Stimulated activated CD8-positive, alpha-beta memory T cell treated with anti-CD3 and anti-CD28 coated beads, Interleukin-4, amount 100 ng/mL, for 4 hours (primary cell): ENCODE results near the gene PBLD.
"Not testable (repeated sequence)": the region's sequence is repeated elsewhere in the genome, so short reads cannot be mapped to it uniquely, and the experiment has no call there.

Experiments used
- DNase-seq, 2 donors: peaks; one replicate each; pipeline ENCODE4 v3.0.0-alpha.2; 2020; ENCODE audit warnings: low read depth in 2 of 2, low spot score in 1 of 2

The PBLD gene

DNA sequence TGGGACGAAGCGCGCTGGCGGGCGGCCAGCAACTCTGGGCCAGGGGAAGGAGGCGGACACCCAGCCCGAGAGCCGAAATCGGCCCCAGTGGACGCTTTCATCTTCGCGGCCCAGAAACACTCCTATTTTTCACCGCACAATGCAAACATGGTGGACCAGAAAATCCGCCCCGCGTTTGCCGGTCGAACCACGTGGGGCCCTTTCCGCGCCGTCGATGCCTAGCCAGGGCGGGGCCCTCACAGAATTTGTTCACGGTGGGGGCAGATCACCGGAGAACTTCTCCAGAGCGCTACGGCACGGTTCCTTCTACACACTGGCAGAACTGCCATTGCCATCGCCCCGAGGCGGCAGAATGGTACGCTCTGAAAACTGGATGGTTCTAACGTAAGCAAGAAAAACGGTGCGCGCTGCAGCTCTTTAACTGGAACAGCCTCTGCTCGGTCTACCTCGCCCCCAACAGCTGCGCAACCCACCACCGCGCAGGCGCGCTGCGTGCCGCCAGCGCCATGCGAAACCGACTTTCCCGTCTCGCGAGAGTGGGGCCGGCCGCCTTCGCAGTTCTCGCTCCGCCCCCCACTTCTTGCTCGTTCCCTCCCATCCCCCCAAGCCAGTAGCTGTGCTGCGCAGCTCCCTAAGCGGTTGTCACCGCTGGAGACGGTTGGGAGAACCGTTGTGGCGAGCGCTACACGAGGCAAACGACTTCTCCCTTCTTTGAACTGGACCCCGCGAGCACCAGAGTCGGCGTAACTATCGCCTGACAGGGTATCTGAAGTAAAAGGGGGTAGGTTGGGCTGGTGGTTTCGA is 1.1 kb downstream of the PBLD start, which contains the start of gene HNRNPH3:
Gene HNRNPH3, plus strand, starts transcription at position 610 of the 804 bp plus-strand sequence. CDS start 5,158 bp downstream, outside the sequence.
- DNase-seq = peak; percentile 96 to 97

GRCh38 chr10:68330852-68331454 is 1.8 kb downstream of the PBLD start:
- DNase-seq = no peak

DNA sequence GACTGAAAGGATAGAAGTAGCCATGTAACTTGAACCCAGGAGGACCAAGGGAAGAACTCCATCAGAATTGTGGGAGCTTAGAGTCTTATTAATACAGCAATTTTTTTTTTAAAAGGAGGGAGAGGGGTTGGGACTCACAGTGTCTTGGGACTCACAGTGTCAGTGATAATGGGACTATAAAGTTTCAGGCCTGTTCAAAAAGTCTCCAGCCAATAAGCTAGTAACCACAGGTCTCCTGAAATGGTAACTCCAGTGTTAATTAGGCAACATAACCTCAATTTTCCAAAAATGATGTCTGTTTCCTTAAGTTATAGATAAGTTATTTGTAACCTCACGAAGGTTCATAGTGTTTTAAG is 3.2 kb downstream of the PBLD start:
- DNase-seq = no peak

DNA sequence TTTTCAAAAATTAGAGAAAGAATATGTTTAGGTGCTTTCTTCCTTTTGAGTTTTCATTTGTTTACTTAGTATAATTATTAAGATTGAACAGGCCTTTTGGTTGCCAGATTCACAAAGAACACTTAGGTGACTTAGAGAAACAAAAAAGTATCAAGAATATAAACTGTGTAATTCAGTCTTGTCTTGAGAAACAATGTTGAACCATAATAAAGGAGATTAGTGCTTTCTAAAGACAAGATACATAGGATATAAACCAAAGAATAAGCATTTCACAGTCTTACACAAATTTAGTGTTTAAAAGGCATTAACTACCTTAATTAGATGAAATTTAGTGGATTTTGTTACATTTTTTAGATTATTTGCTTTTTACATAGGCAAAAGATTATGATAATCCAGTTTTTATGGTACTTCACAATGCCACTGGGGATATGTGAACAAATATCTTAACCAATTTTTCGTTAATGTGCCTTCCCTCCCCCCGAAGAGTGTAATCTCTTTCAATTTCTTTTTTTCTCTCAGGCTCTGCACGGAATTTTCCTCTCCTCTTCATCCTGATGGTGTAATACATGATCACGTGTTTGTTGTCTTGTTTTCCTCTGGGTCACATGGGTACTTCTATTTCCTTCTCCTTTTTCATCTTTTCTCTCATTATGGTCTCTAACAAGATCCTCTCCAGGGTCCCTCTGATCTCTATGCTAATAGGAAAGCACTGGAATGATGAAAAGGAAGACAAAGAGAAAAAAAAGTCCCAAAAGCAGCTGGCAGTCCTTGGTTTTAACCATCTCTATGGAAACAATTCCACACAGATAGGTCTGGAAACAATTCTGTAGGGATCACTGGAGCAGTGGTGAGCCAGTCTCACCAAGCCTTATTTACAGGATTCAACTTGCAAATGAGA is 4.6 kb downstream of the PBLD start:
- no peak for DNase-seq

GRCh38 chr10:68324396-68324795 is 8.3 kb downstream of the PBLD start:
- DNase-seq = not testable (repeated sequence)

DNA sequence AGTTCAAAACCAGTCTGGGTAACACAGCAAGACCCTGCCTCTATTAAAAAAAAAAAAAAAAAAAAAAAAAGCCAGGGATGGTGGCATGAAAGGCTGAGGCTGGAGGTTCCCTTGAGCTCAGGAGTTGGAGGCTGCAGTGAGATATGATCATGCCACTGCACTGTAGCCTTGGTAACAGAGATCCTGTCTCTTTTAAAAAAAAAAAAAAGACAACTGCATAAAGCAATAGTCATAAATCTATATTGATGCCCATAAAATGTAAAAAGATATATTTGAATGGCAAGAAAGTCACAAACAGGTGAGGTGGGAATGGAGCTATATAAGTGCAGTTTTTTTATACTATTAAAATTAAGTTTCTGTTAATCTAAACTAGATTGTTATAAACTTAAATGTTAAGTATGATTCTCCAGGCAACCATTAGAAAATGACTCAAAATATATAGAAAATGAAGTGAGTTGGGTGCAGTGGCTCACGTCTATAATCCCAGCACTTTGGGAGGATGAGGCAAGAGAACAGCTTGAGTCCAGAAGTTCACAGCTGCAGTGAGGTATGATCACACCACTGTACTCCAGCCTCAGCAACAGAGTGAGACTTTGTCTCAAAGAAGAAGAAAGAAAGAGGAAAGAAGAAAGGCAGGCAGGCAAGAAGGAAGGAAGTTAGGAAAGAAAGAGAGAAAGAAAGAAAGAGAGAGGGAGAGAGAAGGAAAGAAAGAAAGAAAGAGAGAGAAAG is 14.2 kb downstream of the PBLD start:
- no peak for DNase-seq

DNA sequence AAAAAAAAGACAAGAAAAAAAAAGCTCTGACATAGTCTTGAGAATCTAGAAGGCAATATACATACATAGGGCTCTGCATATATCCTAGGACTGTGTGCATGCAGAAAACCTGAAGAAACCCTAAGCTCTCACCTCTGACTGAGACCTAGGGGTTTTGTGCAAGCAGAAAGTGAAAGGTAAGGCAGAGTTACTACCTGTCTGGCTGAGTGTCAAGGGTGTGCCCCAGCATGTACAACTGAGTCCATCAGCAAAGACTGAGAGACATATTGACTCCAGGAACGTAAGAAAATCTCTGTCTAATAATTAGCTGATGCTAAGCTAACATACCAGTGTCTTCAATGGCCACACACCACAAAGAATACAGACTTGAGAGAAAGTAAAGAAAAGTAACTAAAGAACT is 17.1 kb downstream of the PBLD start:
- DNase-seq = no peak

DNA sequence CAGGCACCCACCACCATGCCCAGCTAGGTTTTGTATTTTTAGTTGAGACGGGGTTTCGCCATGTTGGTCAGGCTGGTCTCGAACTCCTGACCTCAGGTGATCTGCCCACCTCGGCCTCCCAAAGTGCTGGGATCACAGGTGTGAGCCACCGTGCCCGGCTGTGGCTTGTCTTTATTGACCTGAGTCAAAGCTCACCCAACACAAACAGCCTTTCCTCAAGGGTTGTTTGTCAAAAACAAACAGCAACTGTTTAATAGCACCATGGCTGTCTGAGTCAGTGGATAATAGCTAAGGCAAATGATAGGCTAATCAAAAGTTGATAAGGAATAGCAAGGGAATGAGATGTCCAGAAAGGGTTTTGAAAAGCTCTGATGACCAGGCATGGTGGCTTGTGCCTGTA is 17.8 kb downstream of the PBLD start:
- not testable (repeated sequence) for DNase-seq

DNA sequence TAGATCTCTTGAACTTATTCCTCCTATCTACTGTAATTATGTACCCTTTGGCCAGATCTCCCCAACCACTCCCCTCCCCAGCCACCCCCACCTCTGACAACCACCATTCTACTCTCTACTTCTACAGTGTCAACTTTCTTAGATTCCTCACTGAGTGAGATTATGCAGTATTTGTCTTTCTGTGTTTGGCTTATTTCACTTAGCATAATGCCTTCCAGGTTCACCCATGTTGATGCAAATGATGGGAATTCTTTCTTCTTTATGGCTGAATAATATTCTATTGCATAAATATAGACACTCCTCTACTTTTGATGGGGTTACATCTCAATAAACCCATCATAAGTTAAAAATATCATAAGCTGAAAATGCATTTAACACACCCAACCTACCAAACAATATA is 22.2 kb downstream of the PBLD start:
- DNase-seq = no peak

GRCh38 chr10:68305854-68306253 is 26.9 kb downstream of the PBLD start:
- no peak for DNase-seq

DNA sequence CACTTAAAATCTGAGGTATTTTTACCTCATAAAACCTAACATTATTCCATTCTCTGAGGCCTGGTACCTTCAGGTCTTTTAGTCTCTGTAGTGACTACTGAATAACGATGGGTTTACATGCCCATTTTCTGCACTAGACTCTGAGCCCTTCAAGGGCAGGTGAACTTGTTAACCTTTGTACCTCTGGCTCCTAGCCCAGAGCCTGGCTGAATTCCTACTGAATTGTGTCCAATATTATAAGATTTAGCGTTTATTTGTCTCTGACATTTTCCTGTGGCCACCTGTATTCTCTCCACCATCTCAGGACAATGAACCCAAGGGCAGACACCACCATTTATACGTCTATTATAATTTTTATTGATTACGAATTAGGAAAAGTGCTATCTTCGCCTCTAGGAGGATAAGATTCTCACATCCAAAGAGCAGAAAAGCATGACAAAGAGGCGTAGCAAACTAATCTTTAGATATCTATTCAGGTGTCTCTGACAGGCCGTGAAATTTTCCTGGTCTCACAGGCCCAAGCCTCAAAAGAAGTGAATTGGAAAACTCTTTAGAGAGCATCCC is 28.8 kb downstream of the PBLD start:
- DNase-seq = no peak

- DNase-seq = no peak
Measured at GRCh38 chr10:68302871-68303270, 29.9 kb downstream of the PBLD start.

GRCh38 chr10:68302503-68302823 is 30.3 kb downstream of the PBLD start:
- no peak for DNase-seq

DNA sequence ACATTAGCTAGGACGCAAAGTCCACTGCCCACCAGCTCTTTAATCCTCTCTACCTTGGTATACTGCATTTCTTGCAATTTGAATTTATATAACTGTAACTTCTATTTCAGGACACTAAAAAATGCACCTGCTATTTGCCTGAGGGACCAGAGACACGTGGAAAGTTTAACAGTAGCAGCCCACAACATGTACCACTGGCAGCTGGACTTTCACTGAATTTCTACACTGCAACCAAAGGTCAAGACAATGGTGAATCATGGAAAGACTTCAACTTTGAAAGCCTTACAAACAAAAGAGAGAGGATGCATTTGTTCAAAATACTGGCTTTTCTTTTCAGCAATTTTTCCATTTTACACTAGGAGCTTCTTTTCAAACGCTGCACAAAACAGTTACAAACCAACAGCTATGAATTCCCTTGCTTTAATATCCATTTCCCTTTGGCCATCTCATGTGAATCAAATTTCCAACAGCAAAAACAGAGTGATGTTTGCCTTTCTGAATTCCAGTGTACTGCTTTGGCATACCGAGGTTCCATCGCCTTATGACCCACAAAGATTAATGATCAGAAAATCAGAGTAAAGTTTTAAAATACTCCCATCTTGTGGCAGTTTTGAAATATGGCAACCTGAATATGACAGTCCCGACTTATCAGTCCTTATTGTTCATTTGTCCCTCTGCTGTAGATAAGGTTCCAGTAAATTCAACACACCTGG is 30.8 kb downstream of the PBLD start:
- no peak for DNase-seq

GRCh38 chr10:68301301-68301700 is 31.4 kb downstream of the PBLD start:
- no peak for DNase-seq

DNA sequence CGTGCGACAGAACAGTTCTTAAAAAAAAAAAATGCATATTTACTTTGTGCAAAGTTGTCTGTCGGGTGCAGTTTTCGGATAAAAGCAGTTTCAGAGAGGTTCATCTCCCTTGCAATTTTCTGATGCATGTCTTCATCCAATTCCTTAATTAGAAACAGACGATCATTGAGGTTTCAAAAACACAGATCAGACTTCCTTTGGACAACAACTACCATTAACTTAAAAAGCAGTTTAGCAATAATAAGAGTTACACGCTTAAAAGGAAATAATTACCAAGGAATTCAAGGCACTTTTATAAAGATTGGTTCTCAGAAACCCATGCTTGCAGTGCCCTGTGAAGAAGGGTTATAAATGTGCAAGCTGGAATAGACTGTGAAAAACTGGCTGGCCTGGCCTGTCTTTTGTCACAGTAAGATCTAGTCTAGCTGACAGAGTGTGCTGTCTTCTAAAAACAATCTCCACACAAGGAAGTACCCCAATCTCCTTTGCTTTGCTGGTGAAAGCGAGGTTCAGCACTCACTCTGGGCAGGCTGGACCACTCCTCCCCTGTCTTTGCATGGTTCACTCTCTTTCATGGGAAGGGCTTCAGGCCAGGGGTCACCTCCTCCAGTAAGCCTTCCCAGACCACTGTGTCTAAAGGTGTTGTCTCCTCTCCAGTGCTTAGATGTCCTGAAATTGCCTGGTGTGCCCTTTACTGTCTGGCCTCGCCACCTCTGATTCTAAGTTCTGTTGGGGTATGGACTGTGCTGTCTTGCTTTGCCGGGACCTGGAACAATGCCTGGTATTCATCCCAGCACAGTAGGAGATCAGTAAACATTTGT is 35.7 kb downstream of the PBLD start:
- no peak for DNase-seq

GRCh38 chr10:68290736-68291135 is 42.0 kb downstream of the PBLD start:
- DNase-seq = no peak

- no peak for DNase-seq
Measured at GRCh38 chr10:68288717-68289116, 44.0 kb downstream of the PBLD start.
